IPS-NIHi7 (cell line): ENCODE data around the gene ZYG11A.

Source experiments
- DNase-seq: peaks from one replicate; pipeline ENCODE4 v3.0.0; 2012; ENCODE audit warnings: mixed read lengths; ENCODE audit errors: extremely low spot score

ZYG11A gene

GRCh38 chr1:52918201-52918600, 75.6 kb downstream of the ZYG11A start:
- no peak for DNase-seq

GRCh38 chr1:52919051-52919722, 76.6 kb downstream of the ZYG11A start:
- no peak for DNase-seq

- DNase-seq, result no peak
Measured at GRCh38 chr1:52919723-52920483, 77.3 kb downstream of the ZYG11A start.

GRCh38 chr1:52920791-52921291, 78.3 kb downstream of the ZYG11A start:
- peak; percentile 33 for DNase-seq

GRCh38 chr1:52925571-52926005, 83.0 kb downstream of the ZYG11A start:
- DNase-seq, result no peak

GRCh38 chr1:52926864-52927211, 84.3 kb downstream of the ZYG11A start:
- DNase-seq, result no peak

GRCh38 chr1:52927212-52928014, 84.9 kb downstream of the ZYG11A start, which contains the start of gene SCP2:
TSS of gene SCP2 (plus strand) at chr1:52927276. CDS start at chr1:52927397, 121 bp downstream.
- DNase-seq, result peak; percentile 91

- DNase-seq, result peak; percentile 24
Measured at GRCh38 chr1:52928015-52928404, 85.5 kb downstream of the ZYG11A start.

GRCh38 chr1:52929019-52929418, 86.5 kb downstream of the ZYG11A start:
- no peak for DNase-seq

GRCh38 chr1:52937433-52938182, 95.0 kb downstream of the ZYG11A start:
- no peak for DNase-seq

- no peak for DNase-seq
Measured at GRCh38 chr1:52938183-52938451, 95.6 kb downstream of the ZYG11A start.

GRCh38 chr1:52943876-52944416, 101.4 kb downstream of the ZYG11A start:
- no peak for DNase-seq

- no peak for DNase-seq
Measured at GRCh38 chr1:52944566-52944965, 102.0 kb downstream of the ZYG11A start.
